ENCODE measurements around the gene FXR2.

The FXR2 gene

GRCh38 chr17:7632492-7632894, 17.8 kb upstream of the FXR2 start (continued):
- TF ChIP-seq, protein P1, sequence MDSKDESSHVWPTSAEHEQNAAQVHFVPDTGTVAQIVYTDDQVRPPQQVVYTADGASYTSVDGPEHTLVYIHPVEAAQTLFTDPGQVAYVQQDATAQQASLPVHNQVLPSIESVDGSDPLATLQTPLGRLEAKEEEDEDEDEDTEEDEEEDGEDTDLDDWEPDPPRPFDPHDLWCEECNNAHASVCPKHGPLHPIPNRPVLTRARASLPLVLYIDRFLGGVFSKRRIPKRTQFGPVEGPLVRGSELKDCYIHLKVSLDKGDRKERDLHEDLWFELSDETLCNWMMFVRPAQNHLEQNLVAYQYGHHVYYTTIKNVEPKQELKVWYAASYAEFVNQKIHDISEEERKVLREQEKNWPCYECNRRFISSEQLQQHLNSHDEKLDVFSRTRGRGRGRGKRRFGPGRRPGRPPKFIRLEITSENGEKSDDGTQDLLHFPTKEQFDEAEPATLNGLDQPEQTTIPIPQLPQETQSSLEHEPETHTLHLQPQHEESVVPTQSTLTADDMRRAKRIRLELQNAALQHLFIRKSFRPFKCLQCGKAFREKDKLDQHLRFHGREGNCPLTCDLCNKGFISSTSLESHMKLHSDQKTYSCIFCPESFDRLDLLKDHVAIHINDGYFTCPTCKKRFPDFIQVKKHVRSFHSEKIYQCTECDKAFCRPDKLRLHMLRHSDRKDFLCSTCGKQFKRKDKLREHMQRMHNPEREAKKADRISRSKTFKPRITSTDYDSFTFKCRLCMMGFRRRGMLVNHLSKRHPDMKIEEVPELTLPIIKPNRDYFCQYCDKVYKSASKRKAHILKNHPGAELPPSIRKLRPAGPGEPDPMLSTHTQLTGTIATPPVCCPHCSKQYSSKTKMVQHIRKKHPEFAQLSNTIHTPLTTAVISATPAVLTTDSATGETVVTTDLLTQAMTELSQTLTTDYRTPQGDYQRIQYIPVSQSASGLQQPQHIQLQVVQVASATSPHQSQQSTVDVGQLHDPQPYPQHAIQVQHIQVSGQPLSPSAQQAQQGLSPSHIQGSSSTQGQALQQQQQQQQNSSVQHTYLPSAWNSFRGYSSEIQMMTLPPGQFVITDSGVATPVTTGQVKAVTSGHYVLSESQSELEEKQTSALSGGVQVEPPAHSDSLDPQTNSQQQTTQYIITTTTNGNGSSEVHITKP (tag by site-specific recombination; IDR thresholded peaks at IDR 0.05), result peak; percentile 59
- no peak for TF ChIP-seq ZNF133 (tag by site-specific recombination; IDR thresholded peaks at IDR 0.05)
- no peak for TF ChIP-seq ZNF510 (tag by site-specific recombination; IDR thresholded peaks at IDR 0.05; ENCODE audit: insufficient replicate concordance)
- no peak for TF ChIP-seq KLF9 (tag by site-specific recombination; IDR thresholded peaks at IDR 0.05; ENCODE audit: low read depth)
- TF ChIP-seq INSM2 (tag by site-specific recombination; IDR thresholded peaks at IDR 0.05), result no peak
- TF ChIP-seq TRIM28 (IDR thresholded peaks at IDR 0.05; ENCODE audit: borderline replicate concordance, low read length), result peak; percentile 64; the same call in 1 of the 2 replicates
- TF ChIP-seq, protein P2, sequence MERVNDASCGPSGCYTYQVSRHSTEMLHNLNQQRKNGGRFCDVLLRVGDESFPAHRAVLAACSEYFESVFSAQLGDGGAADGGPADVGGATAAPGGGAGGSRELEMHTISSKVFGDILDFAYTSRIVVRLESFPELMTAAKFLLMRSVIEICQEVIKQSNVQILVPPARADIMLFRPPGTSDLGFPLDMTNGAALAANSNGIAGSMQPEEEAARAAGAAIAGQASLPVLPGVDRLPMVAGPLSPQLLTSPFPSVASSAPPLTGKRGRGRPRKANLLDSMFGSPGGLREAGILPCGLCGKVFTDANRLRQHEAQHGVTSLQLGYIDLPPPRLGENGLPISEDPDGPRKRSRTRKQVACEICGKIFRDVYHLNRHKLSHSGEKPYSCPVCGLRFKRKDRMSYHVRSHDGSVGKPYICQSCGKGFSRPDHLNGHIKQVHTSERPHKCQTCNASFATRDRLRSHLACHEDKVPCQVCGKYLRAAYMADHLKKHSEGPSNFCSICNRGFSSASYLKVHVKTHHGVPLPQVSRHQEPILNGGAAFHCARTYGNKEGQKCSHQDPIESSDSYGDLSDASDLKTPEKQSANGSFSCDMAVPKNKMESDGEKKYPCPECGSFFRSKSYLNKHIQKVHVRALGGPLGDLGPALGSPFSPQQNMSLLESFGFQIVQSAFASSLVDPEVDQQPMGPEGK (tag by site-specific recombination; IDR thresholded peaks at IDR 0.05), result peak; percentile 59

DNA sequence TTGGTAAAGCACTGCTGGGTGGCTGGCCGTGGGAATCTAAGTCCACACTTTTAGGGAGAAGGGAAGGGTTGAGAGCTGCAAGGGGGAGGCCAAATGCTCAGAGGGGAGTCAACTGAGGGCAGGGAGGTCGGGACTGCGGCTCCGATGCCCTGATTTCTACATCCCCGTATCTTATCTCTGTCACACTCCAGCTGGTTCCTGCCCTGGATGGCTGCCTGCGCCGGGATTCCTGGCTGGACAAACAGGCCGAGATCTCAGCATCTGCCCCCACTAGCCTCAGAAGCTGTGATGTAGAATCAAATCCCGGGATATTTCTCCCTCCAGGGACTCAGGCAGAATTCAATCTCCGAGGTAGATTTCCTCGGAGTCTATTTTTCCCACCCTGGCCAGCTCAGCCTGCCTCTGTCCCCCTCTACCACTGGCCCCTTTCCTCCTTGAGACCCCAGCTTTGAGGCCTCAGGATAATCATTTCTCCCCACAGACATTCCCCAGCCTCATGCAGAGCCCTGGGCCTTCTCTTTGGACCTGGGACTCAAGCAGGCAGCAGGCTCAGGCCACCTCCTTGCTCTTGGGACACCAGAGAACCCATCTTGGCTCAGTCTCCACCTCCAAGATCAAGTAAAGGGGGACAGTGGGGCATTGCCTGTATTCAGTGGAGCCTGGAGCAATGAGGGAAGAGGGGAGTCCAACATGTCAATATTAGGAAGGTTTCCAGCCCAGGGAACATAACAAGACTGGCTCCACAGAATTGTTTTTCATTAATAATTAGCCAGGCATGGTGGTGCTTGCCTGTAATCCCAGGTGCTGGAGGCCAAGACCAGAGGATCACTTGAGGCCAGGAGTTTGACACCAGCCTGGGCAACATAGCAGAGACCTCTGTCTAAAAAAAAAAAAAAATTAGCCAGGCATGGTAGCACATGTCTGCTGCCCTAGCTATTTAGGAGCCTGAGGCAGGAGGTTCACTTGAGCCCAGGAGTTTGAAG, 17.0 kb upstream of the FXR2 start:
- Histone ChIP-seq H3K9me3 (ENCODE audit: control insufficient read depth, insufficient read depth, low read depth, low read length) (no peaks in the 10 kb centered on the region), H3K4me1 (ENCODE audit: control insufficient read depth, insufficient read depth, low read length) (peaks cover 3% of the 10 kb centered on the region; the same call in 1 of the 2 replicates), H3K27ac (ENCODE audit: extremely low read depth, low read depth, low read length) (peak overlapping the region; percentile 5; the same call in 1 of the 2 replicates), H3K36me3 (ENCODE audit: control insufficient read depth in 2 of 2, insufficient read depth in 1 of 2, low read length in 2 of 2) (no peaks in the 10 kb centered on the region), H3K4me3 (ENCODE audit: low read depth, low read length) (no peak overlapping the region)
- no peak for TF ChIP-seq HOXA7 (CRISPR knock-in tag; IDR thresholded peaks at IDR 0.05; ENCODE audit: borderline replicate concordance)
- TF ChIP-seq ZNF292 (tag by site-specific recombination; IDR thresholded peaks at IDR 0.05; ENCODE audit: borderline replicate concordance, low read depth), result no peak
- ChIA-PET CTCF (interaction anchor here (0.5 to 10.7 kb wide), 29 partner anchors 8 to 506 kb away, joined by 3 to 207 read pairs (median 5); partner anchors contain the start of genes ATP1B2, FXR2, MPDU1 and NAA38), POLR2A (interaction anchor here (0.5 to 9.6 kb wide), 6 partner anchors 12 to 61 kb away, joined by 3 to 215 read pairs (median 6); partner anchors contain the start of genes ATP1B2, FXR2, MPDU1 and TP53)

DNA sequence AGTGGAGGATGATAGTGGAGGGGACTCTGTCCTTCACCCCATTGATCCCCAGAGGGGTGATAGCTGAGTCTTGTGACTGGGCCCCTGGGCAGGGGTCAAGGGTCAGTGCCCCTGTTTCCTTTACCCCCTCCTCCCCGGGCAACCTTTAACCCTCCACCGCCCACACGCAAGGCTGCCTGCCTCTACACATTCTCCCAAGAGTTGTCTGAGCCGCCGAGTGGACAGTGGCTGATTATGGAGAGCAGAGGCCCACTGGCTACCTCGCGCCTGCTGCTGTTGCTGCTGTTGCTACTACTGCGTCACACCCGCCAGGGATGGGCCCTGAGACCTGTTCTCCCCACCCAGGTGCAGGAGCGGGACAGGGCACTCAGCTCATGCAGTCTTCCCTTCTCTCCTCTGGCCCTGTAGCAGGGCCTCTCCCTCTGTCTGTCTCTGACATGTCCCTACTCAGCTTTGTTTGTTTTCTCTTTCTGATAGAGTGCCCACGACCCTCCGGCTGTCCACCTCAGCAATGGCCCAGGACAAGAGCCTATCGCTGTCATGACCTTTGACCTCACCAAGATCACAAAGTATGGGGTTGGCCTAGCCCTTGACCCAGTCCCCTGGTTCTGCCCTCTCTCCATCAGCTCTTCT, 15.4 kb upstream of the FXR2 start, which contains the start of gene SHBG:
Gene SHBG (plus strand): TSS at position 197 of the 633 bp plus-strand sequence. CDS start 38 bp downstream, at position 235.
- no peak within 1 kb of the TSS for H3K4me3 ChIP-seq (ENCODE audit: low read depth, low read length)
- ChIA-PET POLR2A (interaction anchor here (1.3 to 9.6 kb wide), 3 partner anchors 15 to 57 kb away, joined by 5 to 215 read pairs (median 10); partner anchors contain the start of genes ATP1B2, FXR2, TP53 and WRAP53), CTCF (interaction anchor here (0.6 to 10.7 kb wide), 8 partner anchors 10 to 427 kb away, joined by 4 to 207 read pairs (median 8); partner anchors contain the start of genes ATP1B2, FXR2, TP53 and WRAP53)
- TF ChIP-seq, protein P3, sequence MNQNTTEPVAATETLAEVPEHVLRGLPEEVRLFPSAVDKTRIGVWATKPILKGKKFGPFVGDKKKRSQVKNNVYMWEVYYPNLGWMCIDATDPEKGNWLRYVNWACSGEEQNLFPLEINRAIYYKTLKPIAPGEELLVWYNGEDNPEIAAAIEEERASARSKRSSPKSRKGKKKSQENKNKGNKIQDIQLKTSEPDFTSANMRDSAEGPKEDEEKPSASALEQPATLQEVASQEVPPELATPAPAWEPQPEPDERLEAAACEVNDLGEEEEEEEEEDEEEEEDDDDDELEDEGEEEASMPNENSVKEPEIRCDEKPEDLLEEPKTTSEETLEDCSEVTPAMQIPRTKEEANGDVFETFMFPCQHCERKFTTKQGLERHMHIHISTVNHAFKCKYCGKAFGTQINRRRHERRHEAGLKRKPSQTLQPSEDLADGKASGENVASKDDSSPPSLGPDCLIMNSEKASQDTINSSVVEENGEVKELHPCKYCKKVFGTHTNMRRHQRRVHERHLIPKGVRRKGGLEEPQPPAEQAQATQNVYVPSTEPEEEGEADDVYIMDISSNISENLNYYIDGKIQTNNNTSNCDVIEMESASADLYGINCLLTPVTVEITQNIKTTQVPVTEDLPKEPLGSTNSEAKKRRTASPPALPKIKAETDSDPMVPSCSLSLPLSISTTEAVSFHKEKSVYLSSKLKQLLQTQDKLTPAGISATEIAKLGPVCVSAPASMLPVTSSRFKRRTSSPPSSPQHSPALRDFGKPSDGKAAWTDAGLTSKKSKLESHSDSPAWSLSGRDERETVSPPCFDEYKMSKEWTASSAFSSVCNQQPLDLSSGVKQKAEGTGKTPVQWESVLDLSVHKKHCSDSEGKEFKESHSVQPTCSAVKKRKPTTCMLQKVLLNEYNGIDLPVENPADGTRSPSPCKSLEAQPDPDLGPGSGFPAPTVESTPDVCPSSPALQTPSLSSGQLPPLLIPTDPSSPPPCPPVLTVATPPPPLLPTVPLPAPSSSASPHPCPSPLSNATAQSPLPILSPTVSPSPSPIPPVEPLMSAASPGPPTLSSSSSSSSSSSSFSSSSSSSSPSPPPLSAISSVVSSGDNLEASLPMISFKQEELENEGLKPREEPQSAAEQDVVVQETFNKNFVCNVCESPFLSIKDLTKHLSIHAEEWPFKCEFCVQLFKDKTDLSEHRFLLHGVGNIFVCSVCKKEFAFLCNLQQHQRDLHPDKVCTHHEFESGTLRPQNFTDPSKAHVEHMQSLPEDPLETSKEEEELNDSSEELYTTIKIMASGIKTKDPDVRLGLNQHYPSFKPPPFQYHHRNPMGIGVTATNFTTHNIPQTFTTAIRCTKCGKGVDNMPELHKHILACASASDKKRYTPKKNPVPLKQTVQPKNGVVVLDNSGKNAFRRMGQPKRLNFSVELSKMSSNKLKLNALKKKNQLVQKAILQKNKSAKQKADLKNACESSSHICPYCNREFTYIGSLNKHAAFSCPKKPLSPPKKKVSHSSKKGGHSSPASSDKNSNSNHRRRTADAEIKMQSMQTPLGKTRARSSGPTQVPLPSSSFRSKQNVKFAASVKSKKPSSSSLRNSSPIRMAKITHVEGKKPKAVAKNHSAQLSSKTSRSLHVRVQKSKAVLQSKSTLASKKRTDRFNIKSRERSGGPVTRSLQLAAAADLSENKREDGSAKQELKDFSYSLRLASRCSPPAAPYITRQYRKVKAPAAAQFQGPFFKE (tag by site-specific recombination; IDR thresholded peaks at IDR 0.05; ENCODE audit: borderline replicate concordance), result no peak
- TF ChIP-seq ZNF239 (tag by site-specific recombination; IDR thresholded peaks at IDR 0.05) (no peak), BCL11B (tag by site-specific recombination; IDR thresholded peaks at IDR 0.05; ENCODE audit: low read depth) (0 out of 2 replicates have a peak, but pooled peaks have one; percentile 50)
- H3K36me3 ChIP-seq (ENCODE audit: control insufficient read depth in 2 of 2, insufficient read depth in 1 of 2, low read length in 2 of 2), result peaks cover 0 to 8% of the 10 kb centered on the region in 2 experiments; a peak in 2 of 3 replicates
- H3K27ac ChIP-seq (ENCODE audit: extremely low read depth, low read depth, low read length), result no peak within 1 kb of the TSS
- no peaks in the 10 kb centered on the region for H3K9me3 ChIP-seq (ENCODE audit: control insufficient read depth, insufficient read depth, low read depth, low read length)
- H3K4me1 ChIP-seq (ENCODE audit: control insufficient read depth, insufficient read depth, low read length), result peaks cover 3% of the 10 kb centered on the region; the same call in 1 of the 2 replicates
